GM18867 (cell line): Measurements from ENCODE around the gene PARD3.

Source experiments
- ATAC-seq: cut with Tn5 transposase; IDR thresholded peaks from one replicate; pipeline ENCODE4 v1.9.1; 2021; ENCODE audit warnings: mild to moderate bottlenecking, moderate library complexity; ENCODE audit not compliant: unreplicated experiment

The PARD3 gene

DNA sequence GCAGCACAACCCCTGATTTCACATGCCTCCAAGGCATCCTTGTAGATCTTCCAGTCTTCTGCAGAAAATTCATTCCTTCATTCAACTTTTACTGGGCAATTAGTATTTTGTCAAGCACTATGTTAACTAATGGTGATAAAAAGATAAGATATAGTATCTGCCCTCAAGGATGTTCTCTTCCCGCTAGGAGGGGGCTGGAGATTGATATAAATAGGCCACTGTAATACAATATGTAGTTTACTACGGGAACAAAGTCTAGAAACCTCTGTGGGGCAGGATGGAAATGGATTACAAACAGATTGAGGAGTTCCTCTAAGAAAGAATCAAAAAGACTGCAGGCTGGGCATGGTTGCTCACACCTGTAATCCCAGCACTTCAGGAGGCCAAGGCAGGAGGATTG, 10.3 kb upstream of the PARD3 start:
- ATAC-seq = no peak

DNA sequence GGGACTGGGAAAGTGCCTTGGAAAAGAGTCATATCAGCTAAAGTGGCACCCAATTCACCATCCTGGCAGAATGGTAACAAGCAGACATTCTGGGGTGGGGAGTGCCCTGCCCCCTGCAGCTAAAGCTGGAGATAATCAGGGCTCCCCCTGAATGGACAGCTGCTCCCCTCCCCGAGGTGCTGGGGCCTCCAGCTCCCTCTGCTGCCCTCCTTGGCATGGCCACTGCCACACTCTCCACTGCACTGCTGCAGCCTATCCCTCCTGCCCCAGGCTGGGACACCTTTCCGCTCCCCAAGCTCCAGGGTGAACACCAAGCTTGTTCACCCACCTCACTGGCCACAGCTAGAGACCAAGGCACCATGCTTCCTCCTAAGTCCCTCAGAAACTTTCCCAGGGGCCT, 9.8 kb upstream of the PARD3 start:
- no peak for ATAC-seq

DNA sequence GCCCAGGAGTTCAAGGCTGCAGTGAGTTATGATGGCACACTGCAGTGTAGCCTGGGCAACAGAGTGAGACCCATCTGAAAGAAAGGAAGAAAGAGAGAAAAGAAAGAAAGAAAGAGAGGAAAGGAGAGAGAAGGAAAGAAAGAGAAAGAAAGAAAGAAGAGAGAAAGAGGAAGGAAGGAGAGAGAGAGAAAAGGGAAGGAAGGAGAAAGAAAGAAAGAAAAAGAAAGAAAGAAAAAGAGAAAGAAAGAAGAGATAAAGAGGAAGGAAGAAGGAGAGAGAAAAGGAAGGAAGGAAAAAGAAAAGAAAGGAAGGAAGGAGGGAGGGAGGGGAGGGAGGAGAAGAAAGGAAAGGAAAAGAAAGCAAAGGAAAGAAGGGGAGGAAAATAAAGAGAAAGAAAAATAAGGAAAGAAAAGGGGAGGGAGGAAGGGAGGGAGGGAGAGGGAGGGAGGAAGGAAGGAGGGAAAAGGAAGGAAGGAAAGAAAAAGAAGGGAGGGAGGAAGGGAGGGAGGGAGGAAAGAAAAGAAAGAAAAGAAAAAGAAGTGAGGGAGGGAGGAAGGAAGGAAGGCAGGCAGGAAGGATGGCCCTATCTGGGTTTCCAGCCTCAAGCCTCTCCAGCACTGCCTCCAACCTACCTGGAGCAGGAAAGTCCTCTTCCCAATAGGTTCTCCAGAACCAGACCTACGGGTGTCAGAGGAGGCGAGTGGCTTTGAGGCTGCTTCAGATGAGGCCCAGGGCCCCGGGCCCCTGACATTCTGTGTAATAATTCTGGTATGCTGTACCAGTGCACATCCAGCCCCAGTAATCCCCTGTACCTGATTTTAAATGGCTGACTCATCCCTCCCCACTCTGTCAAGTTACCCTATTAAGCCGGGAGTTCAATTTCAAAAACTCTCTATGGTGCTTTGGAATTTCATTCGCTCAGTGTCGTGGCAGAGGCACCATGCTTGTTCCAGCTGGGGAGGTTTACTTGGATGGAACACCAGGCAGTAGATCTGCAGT, 6.8 kb upstream of the PARD3 start:
- no peak for ATAC-seq

DNA sequence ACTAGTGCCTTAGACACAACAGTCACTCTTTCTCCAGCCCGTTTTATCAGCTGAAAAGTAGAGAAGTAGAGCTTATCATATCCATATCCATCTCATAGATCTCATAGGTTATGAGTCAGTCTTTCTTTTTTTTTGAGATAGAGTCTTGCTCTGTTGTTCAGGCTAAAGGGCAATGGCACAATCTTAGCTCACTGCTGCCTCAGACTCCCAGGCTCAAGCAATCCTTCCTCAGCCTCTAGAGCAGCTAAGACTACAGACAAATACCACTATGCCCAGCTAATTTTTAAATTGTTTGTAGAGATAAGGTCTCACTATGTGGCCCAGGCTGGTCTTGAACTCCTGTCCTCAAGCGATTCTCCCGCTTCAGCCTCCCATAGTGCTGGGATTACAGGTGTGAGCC, 2.5 kb upstream of the PARD3 start:
- no peak for ATAC-seq

DNA sequence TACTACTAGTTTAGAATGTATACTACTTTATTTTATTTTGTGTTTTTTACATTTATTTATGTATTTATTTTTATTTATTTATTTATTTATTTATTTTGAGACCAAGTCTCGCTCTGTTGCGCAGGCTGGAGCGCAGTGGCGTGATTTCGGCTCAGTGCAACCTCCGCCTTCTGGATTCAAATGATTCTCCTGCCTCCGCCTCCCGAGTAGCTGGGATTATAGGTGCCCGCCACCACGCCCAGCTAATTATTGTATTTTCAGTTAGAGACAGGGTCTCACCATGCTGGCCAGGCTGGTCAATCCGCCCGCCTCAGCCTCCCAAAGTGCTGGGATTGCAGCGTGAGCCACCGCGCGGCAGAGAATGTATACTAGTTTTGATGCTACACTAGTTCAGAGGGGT, 2.0 kb upstream of the PARD3 start:
- ATAC-seq = no peak

DNA sequence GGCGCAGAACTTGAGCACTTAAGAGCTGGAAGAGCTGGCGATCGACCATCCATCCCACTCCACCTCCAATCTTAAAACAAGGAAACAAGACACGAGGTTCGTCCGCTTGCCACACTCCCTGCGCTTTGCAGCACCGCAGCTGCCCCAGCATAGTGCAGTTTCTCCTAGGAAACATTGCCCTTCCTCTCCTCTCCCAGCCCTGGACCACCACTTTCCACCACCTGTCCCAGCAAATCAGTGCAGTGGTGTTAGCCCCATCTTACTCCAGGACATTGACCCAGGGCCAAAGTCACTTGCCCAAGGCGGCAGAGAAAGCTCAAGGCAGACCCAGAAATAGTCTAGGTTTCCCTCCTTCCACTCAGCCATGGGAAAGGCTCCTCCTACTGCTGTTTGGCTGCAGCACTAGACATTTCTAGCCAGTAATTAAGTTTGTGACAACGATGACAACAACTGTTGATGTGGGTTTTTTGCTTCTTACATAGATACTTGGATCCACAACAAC, 1.5 kb upstream of the PARD3 start:
- ATAC-seq = no peak

DNA sequence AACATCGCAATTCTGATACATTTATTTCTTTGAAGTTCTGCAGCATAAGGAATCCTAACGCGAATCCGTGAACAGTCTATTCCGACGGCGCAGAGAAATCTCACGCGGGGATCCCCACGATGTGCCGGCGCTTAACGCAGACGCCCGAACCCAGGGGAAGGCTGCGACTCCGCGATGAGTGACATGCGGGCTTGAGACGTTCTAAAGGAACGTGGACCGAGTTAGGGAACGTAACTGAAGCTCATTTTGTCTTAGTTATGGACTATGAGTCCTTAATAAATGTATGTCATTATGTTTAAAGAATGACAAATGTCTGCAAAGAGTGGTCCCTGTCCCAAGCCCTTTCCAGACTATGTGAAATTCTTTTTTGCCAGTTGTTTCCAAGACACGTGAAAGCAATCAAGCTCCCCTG, 995 bp upstream of the PARD3 start:
- no peak for ATAC-seq

DNA sequence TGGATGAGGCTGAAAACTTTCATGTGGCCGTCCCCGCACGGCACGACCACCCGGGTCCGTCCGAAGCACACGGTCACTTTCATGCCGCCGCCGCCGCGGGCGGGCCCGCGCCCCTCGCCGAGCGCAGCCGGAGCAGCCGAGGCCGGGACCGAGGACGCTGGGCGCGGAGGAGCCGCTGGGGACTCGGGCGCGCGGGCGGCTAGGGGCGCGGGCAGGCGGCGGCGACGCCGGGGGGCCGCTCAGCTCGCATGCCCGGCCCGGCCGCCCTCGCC, 247 bp downstream of the PARD3 start:
- no peak for ATAC-seq

DNA sequence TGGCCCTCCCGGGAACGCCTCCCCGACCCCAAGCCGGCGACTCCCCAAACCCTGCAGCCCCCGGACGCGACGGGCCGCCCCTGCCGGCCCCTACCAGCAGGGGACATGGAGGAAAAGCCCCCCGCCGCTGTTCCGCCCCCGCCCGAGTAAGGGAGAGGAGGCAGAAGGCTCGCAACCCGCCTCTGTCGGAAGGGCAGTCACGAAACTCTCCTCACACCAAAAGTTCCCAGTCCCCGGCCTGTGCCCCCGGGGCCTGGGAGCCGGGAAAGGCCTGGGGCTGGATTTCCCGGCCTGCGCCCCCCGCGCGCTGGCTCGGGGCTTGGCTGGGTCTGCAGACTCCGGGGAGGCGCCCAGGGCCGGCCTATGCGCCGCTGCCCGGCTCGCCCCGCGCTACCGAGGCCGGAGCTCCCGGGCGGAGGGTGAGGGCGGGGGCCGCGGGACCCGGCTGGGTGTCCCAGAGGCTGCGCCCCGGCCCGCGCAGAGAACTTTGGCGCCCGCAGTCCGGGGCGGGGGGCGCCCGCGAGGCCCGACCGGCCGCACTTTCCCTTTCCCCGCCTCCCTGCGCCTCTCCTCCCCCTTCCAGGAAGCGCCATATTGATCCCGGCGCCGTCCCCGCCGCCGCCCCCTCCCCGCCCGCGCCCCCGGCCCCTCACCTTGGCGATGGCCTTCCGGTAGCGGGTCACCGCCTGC, 728 bp downstream of the PARD3 start:
- no peak for ATAC-seq

DNA sequence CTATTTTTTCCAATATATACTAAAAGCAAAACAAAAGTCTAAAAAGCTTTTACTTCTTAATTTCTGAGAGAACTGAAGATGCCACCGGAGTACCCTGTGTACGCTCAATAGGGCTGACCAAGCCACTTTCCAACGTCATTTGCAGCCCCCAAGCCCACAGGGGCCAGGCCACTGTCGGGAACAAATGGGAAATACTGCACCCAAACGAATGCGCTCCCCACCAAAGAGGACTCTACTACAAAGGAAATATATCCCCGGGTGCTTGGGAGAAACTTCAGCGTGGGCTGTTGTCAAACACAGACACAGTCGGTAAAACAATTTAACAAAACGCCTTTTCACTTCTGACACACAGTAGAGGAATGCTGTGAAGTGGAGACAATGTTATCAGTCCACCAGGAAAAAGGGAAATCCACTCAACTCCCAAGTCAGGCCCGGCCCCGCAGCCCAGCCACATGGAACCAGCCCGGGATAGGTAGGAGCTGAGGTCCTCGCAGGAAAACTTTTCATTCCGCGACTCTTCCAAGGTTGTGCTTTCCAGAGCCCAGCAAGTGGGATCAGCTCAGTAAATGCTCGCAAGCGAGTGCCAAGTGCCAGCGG, 1.4 kb downstream of the PARD3 start:
- ATAC-seq = no peak

DNA sequence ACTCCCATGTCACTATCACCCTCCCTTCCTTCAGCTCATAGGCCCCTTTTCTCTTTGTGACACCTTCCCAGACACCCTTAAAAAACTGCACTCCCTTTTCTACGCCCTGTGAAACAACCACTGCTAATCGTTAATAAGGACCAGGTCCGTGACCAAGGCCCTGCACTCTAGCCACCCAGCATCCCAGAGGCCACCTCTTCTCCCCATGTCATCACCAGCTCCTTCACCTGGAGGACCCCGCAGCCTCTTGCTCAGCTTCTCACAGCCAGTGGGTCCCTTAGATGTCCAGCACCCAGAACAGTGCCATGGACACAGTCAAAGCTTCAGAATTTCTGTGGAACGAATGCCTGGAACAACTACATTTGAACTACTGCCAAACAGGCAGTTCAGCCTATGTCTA, 2.3 kb downstream of the PARD3 start:
- ATAC-seq = no peak

DNA sequence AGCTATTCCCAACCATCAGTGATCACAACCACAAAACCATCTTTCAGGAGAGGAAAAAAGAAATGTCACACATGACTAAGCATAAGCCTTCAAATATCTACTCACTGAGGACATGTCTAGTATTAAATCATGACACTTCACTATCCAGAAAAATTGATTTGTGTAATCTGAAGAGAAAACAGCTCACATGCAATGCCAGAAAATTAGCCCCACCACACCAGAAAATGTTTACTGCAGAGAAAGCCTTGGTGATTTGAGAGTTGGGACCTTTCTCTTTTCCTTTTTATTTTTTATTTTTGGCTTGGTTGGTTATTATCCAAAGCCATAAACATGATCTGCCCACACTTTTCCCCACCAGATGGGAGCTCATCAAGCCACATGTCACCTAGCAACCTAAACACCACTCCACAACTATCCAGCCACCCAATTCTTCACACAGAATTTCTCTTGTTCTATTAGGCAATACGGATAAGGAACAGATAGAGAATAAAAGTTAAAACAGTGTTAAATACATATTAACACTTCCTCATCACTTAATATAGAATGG, 3.1 kb downstream of the PARD3 start:
- ATAC-seq = no peak

DNA sequence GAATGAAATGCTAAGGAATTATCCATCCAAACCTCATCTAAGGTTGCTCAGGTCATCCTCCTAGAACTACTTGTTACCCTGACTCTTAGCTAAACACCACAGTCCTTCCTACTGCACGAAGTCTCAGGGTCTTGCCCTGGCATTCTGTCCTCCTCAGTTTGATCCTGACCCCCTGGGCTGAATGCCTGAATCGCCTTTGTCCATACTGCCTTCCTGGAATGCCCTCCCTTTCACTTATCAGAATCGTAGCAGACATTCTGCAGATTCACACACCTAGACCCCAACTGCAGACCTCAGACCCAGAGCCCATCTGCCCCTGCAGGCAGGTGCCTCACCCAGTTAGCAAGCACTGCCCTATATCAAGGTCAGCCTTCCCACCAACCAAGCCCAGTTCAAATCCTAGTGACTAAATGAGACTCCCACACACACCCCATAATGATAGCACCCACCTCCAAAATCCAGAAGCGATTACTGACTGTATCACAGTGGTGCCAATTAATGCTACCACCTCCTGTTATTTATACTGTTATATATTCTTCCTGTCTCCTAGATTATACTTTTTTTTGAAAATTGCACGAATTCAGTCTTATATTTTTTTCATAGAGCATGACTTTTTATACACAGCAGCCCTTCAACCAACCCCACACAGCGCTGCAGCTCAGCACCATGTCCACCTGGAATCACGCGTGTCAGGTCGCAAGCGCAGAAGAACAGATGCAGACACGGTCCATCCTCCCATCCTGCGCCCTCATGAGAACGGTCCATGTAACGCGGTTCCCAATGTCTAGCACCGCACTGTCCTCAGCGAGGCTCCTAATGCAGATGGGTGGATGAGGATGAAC, 3.7 kb downstream of the PARD3 start:
- ATAC-seq = no peak

DNA sequence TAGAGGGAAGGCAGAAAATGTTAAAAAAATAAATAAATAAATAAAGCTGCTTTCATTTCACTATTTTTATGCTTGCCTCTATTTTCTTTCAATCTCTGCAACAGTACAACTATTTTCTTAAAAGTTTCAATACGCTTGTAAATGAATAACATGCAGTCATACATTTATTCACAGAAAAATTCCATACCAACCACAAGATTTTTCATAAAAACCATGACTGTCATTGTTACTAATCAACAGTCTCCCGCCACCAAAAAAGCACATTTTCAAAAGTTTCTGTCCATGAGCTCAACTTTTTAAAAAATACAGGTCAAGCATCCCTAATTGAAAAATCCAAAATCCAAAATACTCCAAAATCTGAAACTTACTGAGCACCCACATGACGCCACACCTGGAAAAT, 5.3 kb downstream of the PARD3 start:
- no peak for ATAC-seq

DNA sequence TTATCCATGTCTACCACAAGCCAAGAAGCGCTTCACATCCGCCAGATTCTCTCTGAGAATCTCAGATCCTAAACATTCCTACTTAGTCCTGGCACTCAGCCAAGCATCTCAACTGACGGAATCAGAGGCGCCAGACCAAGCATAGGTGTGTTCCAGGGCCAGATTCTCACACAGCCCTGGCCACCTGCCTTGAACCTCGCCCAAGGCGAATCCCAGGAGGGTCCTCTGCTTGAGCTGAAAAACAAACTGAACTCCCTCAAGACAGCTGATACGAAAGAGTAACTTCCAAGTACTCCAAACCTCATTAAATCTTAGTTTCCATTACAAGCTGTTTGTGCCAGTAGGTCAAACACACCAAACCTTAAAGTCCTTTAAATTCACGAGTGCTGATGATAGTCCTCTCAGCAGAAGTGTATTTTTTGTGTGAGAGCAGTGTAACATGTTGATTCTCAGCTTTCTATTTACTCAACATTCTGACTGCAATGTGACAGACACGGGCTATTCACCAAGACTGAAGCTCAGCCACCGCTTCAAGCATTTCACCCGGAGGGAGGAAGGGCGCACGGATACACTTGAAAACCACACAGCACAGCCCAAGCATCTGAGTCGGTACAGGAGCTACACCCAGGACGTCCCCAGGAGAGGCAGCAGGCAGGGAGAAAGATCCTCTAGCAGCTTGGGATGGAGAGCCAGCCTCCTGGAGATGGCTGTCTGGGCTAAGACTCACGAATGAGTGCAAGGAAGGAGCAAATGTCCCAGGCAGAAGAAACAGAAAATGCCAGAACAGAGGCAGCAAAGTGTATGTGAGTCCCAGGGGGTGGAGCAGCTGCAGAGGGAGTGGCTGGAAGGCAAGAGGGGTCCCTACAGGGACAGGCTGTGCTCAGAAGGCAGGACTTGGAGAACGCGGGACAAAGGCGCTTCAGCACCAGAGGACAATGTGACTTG, 6.0 kb downstream of the PARD3 start:
- ATAC-seq = no peak

DNA sequence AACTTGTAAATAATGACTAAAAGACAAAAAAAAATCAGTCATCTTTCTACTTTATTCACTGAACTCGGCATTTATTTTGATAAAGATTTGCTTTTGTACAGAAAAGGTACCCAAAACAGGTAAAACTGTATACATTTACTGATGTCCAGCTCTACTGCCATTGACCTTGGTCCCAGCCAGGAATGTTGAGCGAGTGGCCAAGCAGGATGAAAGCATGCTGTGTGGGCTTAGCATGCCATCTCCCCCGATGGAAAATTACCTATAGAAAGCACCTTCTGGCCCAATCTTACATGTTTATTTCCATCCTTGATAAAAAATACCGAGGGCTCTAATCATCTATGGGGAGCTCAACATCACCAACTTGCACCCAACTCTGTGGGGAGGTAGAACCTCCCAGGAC, 6.8 kb downstream of the PARD3 start:
- ATAC-seq = no peak

DNA sequence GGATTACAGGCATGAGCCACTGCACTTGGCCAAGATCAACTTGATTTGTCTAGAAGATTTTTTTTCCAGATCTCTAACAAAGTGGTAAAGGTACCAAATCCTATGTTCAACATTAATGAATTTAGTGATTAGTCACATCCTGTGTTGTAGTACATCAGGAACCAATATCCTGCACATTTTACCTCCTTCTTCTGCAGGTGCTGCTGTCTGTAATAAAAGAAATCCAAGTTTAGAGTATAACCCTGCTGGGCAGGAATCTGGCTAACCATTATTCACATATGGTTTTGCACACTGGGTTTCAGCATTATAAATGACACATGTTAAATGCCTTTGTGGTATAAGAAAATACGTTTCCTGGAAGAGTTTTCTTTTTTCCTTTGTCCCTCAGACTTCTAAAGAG, 10.8 kb downstream of the PARD3 start:
- no peak for ATAC-seq

DNA sequence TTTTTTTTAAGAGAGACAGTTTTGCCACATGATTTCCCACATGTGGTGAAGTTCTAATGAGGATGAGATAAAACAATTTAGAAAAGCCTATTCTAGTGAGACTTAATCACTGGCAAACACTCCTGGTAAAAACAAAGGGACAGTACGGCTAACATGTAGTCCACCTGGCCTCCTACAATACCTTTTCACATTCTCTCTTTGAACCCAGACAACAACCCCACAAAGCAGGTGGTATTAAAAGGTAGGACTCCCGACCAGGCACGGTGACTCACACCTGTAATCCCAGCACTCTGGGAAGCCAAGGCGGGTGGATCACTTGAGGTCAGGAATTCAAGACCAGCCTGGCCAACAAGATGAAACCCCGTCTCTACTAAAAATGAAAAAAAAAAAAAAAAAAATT, 12.4 kb downstream of the PARD3 start:
- ATAC-seq = no peak

DNA sequence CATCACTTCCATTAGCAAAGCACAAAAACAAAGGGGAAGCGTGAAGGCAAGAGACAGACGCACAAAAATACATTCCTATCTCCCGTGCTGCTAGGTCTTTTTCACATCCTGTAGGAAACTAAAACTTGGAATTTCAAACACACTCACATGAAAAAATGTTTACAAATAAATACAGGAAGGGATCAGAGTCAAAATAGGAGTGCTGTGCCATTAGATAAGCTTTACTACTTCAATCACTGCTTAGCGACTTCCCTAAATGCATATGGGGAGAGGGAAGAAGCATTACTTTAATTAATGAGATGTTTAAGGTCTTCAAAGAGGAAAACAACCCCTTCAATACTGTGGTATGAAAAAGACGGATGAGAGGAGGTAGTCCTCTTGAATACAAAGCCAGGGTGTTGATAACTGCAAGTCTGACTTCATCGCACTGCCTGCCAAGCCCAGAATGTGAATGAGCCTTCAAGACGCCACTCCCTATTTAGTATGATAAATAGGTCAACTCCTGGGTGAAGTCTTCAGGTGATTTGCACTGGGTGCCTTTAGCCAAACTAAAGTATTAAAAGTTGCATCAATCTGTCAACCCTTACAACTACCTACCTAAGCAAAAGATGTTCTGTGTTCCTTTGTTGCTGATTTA, 13.9 kb downstream of the PARD3 start:
- no peak for ATAC-seq
